Osteocyte (in vitro differentiated cells): ENCODE results near the gene RRAD. TPM values are rescaled to one million over a fixed set of nuclear protein-coding genes. Genes with fewer than 3 reads are reported as not detected.

Source experiments
- DNase-seq: peaks from one replicate; pipeline ENCODE4 v3.0.0; 2021; ENCODE audit warnings: mixed read lengths; ENCODE audit not compliant: unreplicated experiment; ENCODE audit errors: extremely low spot score
- H3K27ac Mint-ChIP-seq: one replicate; pipeline ENCODE4 v1.8.0; 2021; ENCODE audit warnings: mild to moderate bottlenecking, mixed read lengths; ENCODE audit not compliant: unreplicated experiment
- H3K27me3 Mint-ChIP-seq: one replicate; pipeline ENCODE4 v1.8.0; 2021; ENCODE audit warnings: mixed read lengths; ENCODE audit not compliant: unreplicated experiment
- H3K36me3 Mint-ChIP-seq: one replicate; pipeline ENCODE4 v1.8.0; 2021; ENCODE audit warnings: mixed read lengths; ENCODE audit not compliant: unreplicated experiment
- H3K4me1 Mint-ChIP-seq: one replicate; pipeline ENCODE4 v1.8.0; 2021; ENCODE audit warnings: mixed read lengths; ENCODE audit not compliant: unreplicated experiment
- H3K4me3 Mint-ChIP-seq: one replicate; pipeline ENCODE4 v1.8.0; 2021; ENCODE audit warnings: mild to moderate bottlenecking, moderate library complexity, mixed read lengths; ENCODE audit not compliant: unreplicated experiment
- H3K9me3 Mint-ChIP-seq: one replicate; pipeline ENCODE4 v1.8.0; 2021; ENCODE audit warnings: mixed read lengths; ENCODE audit not compliant: unreplicated experiment
- total RNA-seq: library from RNA; stranded (reverse); gene quantifications from 2 replicates; pipeline ENCODE4 v1.2.1, GENCODE V29; 2021
- TF ChIP-seq, protein P1 (sequence below): fragments of 200-600 bp; sonication (generic); IDR thresholded peaks from 2 replicates; pipeline ENCODE4 v1.5.0; 2021; ENCODE audit warnings: antibody characterized with exemption, mild to moderate bottlenecking, moderate library complexity

The RRAD gene
- total RNA-seq, 1 donor from 2014 or later = 0.89 TPM

DNA sequence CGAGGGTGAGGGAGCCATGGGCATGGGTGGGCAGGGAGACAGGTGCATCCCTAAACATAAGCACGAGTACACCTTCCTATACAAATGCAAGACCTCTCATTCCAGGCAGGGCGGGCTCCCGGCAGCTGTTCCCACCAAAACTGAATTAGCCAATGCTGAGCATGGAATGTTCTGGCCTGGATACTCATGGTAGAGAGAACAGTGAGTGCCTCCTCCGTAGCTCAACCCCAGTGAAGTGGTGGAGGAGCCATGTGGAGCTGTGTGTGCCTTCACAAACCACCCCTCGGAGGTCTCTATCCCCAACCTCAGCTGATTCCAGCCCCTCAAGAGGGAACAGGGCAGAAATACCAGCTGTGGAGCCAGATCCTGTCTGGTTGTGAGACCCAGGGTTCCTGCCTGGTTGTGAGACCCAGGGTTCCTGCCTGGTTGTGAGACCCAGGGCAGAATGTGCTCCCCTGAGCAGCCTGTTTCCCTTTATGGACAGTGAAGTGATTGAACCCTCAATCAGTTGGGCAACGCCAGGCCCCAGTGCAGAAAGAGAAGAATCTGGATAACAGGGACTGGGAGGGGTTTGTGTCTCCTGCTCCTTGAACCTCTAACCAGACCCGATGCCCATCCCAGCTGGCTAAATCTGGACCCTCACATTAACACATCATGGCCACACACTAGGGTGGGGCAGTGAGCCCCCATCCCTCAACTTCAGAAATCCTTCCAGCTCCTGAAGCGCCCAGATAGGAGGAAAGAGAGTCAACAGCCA, 4.2 kb downstream of the RRAD start:
- DNase-seq = no peak
- Mint-ChIP-seq H3K4me1 (peaks cover 21% of the 10 kb centered on the region), H3K36me3 (peaks cover 2% of the 10 kb centered on the region), H3K27me3 (peaks cover 18% of the 10 kb centered on the region), H3K27ac (no peak overlapping the region), H3K9me3 (no peaks in the 10 kb centered on the region), H3K4me3 (no peak overlapping the region)
- TF ChIP-seq, protein P1, sequence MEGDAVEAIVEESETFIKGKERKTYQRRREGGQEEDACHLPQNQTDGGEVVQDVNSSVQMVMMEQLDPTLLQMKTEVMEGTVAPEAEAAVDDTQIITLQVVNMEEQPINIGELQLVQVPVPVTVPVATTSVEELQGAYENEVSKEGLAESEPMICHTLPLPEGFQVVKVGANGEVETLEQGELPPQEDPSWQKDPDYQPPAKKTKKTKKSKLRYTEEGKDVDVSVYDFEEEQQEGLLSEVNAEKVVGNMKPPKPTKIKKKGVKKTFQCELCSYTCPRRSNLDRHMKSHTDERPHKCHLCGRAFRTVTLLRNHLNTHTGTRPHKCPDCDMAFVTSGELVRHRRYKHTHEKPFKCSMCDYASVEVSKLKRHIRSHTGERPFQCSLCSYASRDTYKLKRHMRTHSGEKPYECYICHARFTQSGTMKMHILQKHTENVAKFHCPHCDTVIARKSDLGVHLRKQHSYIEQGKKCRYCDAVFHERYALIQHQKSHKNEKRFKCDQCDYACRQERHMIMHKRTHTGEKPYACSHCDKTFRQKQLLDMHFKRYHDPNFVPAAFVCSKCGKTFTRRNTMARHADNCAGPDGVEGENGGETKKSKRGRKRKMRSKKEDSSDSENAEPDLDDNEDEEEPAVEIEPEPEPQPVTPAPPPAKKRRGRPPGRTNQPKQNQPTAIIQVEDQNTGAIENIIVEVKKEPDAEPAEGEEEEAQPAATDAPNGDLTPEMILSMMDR = no peak

- TF ChIP-seq, protein P1 = no peak
- H3K27me3 Mint-ChIP-seq = peaks cover 23% of the 10 kb centered on the region
Measured at GRCh38 chr16:66920299-66920590, 5.1 kb downstream of the RRAD start.

DNA sequence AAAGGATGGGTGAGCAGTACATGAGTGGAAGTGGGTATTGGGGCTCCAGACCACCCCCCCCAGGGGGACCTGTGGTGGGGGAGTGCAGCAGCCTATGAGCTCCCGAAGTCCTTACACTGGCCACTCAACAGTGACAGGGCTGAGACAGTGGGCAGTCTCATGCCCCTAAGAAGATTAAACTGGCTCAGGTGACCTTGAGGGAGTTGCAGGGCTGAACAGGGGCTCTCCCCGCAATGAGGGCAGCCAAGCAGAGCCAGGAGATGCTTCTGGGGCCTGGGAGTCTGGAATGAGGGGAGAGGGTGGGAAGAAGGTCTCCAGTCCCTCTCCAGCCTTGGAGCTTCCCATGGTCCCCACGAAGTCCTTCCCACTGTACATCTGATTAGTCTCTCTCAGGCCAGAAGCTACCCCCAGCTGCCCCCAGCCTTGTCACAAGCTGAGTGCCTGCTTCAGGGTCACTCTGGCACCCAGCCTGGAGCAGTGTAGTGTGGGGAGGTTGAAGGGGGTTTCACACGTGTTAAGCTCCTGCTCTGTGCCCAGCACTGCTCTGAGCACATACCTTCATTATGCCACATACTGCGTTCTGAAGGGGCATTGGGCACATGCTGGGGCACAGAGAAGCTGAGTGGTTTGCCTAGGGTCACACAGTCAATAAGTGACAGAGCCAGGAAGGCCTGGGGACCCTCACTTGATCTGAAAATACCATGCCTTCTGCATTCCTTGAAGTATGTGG, 5.6 kb downstream of the RRAD start:
- Mint-ChIP-seq H3K4me3 (no peak overlapping the region), H3K27ac (no peak overlapping the region), H3K9me3 (no peaks in the 10 kb centered on the region), H3K4me1 (peaks cover 12% of the 10 kb centered on the region), H3K27me3 (peaks cover 25% of the 10 kb centered on the region), H3K36me3 (peaks cover 2% of the 10 kb centered on the region)
- no peak for DNase-seq
- TF ChIP-seq, protein P1 = no peak

More at GRCh38 chr16:66920299-66920590, 5.1 kb downstream of the RRAD start:
- no peaks in the 10 kb centered on the region for H3K9me3 Mint-ChIP-seq
- no peak for DNase-seq
- H3K36me3 Mint-ChIP-seq = peaks cover 2% of the 10 kb centered on the region
- no peak overlapping the region for H3K4me3 Mint-ChIP-seq
- H3K27ac Mint-ChIP-seq = no peak overlapping the region
- H3K4me1 Mint-ChIP-seq = peaks cover 13% of the 10 kb centered on the region

GRCh38 chr16:66918803-66919568, 6.3 kb downstream of the RRAD start, which contains the start of gene CDH16:
Gene CDH16, minus strand, starts transcription at chr16:66918885. Its CDS starts 820 bp downstream, at chr16:66918065.
- H3K9me3 Mint-ChIP-seq = no peaks in the 10 kb centered on the region

More at GRCh38 chr16:66918803-66919568, 6.3 kb downstream of the RRAD start, which contains the start of gene CDH16:
- Mint-ChIP-seq H3K4me1 (peaks cover 10% of the 10 kb centered on the region), H3K36me3 (peaks cover 2% of the 10 kb centered on the region), H3K27me3 (peaks cover 27% of the 10 kb centered on the region), H3K27ac (no peak within 1 kb of the TSS), H3K4me3 (no peak within 1 kb of the TSS)
- no peak for DNase-seq
- TF ChIP-seq, protein P1 = no peak
